Vagina (tissue), 2 donors: ENCODE results near the gene ITGAX. TPM values are rescaled to one million over a fixed set of nuclear protein-coding genes. Genes with fewer than 3 reads are reported as not detected.

Experiments
- DNase-seq, 2 donors: peaks; one replicate each; pipeline ENCODE4 v3.0.0-alpha.2; 2017; ENCODE audit errors: extremely low spot score in 2 of 2
- H3K27ac ChIP-seq: fragments of 200-600 bp; sonication (generic); one replicate; pipeline ENCODE4 v1.5.1; 2019
- H3K27me3 ChIP-seq: fragments of 200-600 bp; sonication (generic); one replicate; pipeline ENCODE4 v1.5.1; 2019
- H3K36me3 ChIP-seq, 2 donors: fragments of 200-600 bp; sonication (generic); one replicate each; pipeline ENCODE4 v1.5.1; 2017 to 2019
- H3K4me1 ChIP-seq: fragments of 200-600 bp; sonication (generic); one replicate; pipeline ENCODE4 v1.5.1; 2019
- H3K4me3 ChIP-seq, 2 donors: fragments of 200-600 bp; sonication (generic); 1 replicate in 1 of 2; 2 replicates in 1 of 2; pipeline ENCODE4 v1.5.1; 2016 to 2019
- H3K9me3 ChIP-seq: fragments of 200-600 bp; sonication (generic); one replicate; pipeline ENCODE4 v1.5.1; 2019
- POLR2A ChIP-seq, 2 donors: fragments of 450-650 bp; IDR thresholded peaks; one replicate each; pipeline ENCODE4 v1.6.1; 2017; ENCODE audit warnings: antibody characterized with exemption in 2 of 2, mild to moderate bottlenecking in 2 of 2, moderate library complexity in 2 of 2
- POLR2AphosphoS5 ChIP-seq, 2 donors: sonication (generic); formaldehyde crosslinking; IDR thresholded peaks; one replicate each; pipeline ENCODE4 v1.9.0; 2017; ENCODE audit warnings: antibody characterized with exemption in 2 of 2, mild to moderate bottlenecking in 2 of 2, low read depth in 1 of 2; ENCODE audit not compliant: insufficient read depth in 1 of 2
- intact Hi-C: fragments of 100-400 bp; cut with DNase I; formaldehyde crosslinking; loops from one replicate; pipeline ENCODE4 v1.15.1; 2023
- total RNA-seq: library from RNA; depleted of rRNA; stranded (reverse); fragments of >200 nt; gene quantifications from one replicate; pipeline ENCODE4 v1.2.3, GENCODE V29; 2016
- TF ChIP-seq, protein P1 (sequence below), 3 experiments: fragments of 450-650 bp in 2 of 3; fragments of 200-600 bp in 1 of 3; sonication (generic) in 1 of 3; IDR thresholded peaks; one replicate each; pipeline ENCODE4 v1.5.1; 2017 to 2019; ENCODE audit warnings: antibody characterized with exemption in 3 of 3, mild to moderate bottlenecking in 2 of 3, moderate library complexity in 2 of 3

ITGAX gene
- total RNA-seq, 1 donor from 2014 or later: 4.4 TPM

DNA sequence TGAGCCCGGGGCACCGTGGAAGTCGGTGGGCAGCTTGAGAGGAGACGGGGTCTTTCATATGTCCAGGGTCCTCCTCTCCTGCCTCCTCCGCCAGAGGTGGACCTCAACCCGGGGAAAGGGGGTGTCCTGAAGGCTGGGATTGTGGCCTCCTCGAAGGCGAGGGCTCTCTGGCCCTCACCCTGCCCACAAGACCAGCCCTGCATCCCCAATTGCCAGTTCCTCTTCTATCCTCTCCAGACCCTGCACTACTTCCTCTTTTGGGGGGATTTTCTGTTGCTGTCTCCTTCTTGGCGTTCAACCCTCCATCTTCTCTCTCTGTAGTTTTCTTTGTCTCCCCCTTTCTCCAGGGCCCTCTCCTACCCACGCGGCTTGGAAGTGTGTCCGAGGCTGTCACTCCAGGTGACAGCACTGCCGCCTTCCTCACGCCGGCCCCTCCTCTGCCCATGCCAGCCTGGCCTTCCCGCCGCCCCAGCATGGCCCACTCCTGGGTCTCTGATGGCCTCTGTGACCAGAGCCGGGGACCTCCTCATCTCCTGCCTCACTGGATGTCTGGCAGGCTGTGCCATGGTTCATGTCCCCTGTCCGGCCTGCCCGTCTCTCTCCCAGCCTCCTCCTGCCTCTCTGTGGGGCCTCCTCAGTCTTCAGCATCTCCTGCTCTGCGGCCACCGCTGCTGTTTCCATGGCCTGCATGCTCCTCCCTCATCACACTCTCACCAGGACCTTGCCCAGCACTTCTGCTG lies 2.4 kb upstream of the ITGAX start:
- Histone ChIP-seq H3K27ac (no peak overlapping the region), H3K4me1 (no peaks in the 10 kb centered on the region), H3K4me3 (no peak overlapping the region), H3K36me3 (no peaks in the 10 kb centered on the region), H3K27me3 (no peaks in the 10 kb centered on the region), H3K9me3 (no peaks in the 10 kb centered on the region)
- intact Hi-C loops: no loop called here
- no peak for DNase-seq
- no peak for TF ChIP-seq POLR2A (IDR thresholded peaks at IDR 0.05)
- no peak for TF ChIP-seq POLR2AphosphoS5 (IDR thresholded peaks at IDR 0.05; ENCODE audit: insufficient read depth in 1 of 2, low read depth in 1 of 2)
- TF ChIP-seq, protein P1, sequence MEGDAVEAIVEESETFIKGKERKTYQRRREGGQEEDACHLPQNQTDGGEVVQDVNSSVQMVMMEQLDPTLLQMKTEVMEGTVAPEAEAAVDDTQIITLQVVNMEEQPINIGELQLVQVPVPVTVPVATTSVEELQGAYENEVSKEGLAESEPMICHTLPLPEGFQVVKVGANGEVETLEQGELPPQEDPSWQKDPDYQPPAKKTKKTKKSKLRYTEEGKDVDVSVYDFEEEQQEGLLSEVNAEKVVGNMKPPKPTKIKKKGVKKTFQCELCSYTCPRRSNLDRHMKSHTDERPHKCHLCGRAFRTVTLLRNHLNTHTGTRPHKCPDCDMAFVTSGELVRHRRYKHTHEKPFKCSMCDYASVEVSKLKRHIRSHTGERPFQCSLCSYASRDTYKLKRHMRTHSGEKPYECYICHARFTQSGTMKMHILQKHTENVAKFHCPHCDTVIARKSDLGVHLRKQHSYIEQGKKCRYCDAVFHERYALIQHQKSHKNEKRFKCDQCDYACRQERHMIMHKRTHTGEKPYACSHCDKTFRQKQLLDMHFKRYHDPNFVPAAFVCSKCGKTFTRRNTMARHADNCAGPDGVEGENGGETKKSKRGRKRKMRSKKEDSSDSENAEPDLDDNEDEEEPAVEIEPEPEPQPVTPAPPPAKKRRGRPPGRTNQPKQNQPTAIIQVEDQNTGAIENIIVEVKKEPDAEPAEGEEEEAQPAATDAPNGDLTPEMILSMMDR (IDR thresholded peaks at IDR 0.05): no peak

DNA sequence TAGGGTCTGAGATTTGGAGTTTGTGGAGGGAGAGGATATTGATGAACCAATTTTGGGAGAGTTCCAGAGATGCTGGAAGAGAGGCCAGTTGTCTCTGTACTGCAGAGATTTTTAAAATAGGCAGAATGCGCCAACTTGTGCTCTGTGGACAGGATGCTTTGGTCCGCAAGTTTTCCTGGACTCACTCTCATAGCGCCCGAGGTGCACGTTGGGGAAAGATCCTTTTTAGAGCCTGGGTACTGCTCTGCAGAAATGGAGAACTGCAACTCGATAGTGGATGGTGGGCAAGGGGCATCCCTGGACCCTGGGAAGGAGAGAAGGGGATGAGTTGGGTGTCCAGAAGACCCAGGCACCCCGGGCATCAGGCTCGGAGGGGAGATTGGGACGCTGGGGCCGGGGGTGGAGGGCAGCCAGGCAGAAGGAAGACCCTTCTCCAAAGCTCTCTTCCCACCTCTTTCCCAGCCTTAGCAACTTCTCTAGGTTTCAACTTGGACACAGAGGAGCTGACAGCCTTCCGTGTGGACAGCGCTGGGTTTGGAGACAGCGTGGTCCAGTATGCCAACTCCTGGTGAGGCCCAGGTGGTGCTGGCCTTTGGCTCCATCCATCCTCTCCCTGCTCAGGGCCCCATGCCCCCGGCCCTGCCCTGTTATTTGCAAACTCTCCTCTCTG lies 590 bp downstream of the ITGAX start:
- TF ChIP-seq, protein P1 (IDR thresholded peaks at IDR 0.05): no peak
- TF ChIP-seq POLR2A (IDR thresholded peaks at IDR 0.05): no peak
- no peak for TF ChIP-seq POLR2AphosphoS5 (IDR thresholded peaks at IDR 0.05; ENCODE audit: insufficient read depth in 1 of 2, low read depth in 1 of 2)
- Histone ChIP-seq H3K4me1 (no peaks in the 10 kb centered on the region), H3K27ac (no peak overlapping the region), H3K9me3 (no peaks in the 10 kb centered on the region), H3K27me3 (no peaks in the 10 kb centered on the region), H3K4me3 (no peak overlapping the region), H3K36me3 (no peaks in the 10 kb centered on the region)
- intact Hi-C loops: no loop called here
- no peak for DNase-seq

DNA sequence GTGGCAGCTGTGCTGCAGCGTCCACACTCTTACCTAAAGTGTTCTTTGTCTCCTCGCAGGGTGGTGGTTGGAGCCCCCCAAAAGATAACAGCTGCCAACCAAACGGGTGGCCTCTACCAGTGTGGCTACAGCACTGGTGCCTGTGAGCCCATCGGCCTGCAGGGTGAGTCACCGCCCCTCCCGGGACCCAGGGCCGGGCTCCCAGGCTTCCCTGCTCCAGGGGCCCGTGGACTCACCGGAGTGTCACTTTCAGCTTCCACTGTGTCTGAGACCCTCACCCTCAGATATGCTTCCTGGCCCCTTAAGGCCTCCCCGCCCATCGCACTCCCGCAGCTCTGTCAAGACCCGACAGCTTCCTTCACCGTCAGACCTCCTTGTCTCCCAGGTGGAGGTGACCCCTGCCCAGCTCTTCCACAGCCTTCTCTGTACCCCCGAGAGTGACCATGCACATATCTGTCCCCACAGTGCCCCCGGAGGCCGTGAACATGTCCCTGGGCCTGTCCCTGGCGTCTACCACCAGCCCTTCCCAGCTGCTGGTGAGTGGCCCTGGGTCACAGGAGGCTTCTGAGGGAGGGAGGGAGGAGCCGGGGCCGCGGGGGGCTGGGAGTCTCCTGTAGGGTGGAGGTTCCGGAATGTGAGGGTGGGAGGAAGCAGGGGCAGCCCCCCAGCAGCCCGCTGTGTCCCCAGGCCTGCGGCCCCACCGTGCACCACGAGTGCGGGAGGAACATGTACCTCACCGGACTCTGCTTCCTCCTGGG lies 1.8 kb downstream of the ITGAX start:
- Histone ChIP-seq H3K27me3 (no peaks in the 10 kb centered on the region), H3K4me1 (no peaks in the 10 kb centered on the region), H3K36me3 (no peaks in the 10 kb centered on the region), H3K4me3 (no peak overlapping the region), H3K9me3 (no peaks in the 10 kb centered on the region), H3K27ac (no peak overlapping the region)
- TF ChIP-seq, protein P1 (IDR thresholded peaks at IDR 0.05): no peak
- no peak for TF ChIP-seq POLR2A (IDR thresholded peaks at IDR 0.05)
- no peak for TF ChIP-seq POLR2AphosphoS5 (IDR thresholded peaks at IDR 0.05; ENCODE audit: insufficient read depth in 1 of 2, low read depth in 1 of 2)
- DNase-seq: no peak
- intact Hi-C loops: no loop called here

DNA sequence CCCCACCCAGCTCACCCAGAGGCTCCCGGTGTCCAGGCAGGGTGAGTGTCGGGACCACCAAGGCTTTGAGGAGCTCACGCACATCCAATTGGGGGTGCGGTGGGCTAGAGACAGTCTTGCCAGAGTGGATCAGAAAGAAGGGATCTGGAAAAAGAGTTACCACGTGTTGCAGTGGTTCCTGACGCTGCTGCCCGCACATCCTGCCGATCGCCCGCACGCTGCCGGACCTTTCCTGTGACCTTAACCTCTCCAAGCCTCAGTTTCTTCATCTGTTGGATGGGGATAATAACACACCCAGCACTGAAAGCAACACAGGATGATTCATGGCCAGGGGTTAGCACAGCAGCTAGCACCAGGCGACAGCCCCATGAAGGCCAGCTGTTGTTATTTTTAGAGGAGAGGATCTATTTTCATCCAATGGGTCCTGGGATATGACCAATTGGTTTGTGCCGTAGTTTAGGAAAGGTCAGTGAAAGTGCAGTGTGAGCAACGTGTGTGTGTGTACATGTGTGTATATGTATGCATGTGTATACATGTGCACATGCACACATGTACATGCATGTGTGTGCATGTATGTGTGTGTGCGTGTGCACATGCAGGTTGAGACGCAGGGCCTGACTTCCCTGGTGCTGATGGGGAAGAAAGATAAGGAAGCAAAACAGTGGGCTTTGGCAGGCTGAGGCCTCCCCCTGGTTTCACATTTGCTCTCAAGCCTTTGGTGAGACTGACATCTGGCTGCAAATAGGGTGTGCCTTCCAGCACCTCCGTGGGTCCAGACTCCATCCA lies 2.5 kb downstream of the ITGAX start:
- Histone ChIP-seq H3K4me1 (no peaks in the 10 kb centered on the region), H3K27ac (no peak overlapping the region), H3K27me3 (no peaks in the 10 kb centered on the region), H3K36me3 (no peaks in the 10 kb centered on the region), H3K4me3 (no peak overlapping the region), H3K9me3 (no peaks in the 10 kb centered on the region)
- TF ChIP-seq POLR2AphosphoS5 (IDR thresholded peaks at IDR 0.05; ENCODE audit: insufficient read depth in 1 of 2, low read depth in 1 of 2): no peak
- TF ChIP-seq, protein P1 (IDR thresholded peaks at IDR 0.05): no peak
- intact Hi-C loops: no loop called here
- no peak for DNase-seq
